A673 (cell line): Measurements from ENCODE around the gene PRKCQ. TPM values are rescaled to one million over a fixed set of nuclear protein-coding genes. Genes with fewer than 3 reads are reported as not detected.
"Not testable (repeated sequence)": the region's sequence is repeated elsewhere in the genome, so short reads cannot be mapped to it uniquely, and the experiment has no call there.

Source experiments
- BruUV-seq: library from RNA; stranded (reverse); fragments of 400-500 nt; replicated peaks from 2 replicates; lab custom pipeline; 2021; lab: Mats Ljungman, UMichigan
- CTCF ChIA-PET: fragments of 300-600 bp; sonication (Branson Sonifier 250); formaldehyde crosslinking; loops from one replicate; lab custom pipeline; 2022; ENCODE audit warnings: antibody characterized with exemption; lab: Charles Lee
- POLR2A ChIA-PET: fragments of 300-600 bp; sonication (Branson Sonifier 250); formaldehyde crosslinking; loops from one replicate; lab custom pipeline; 2022; ENCODE audit warnings: antibody characterized with exemption; ENCODE audit not compliant: low non-redundant PET; lab: Charles Lee
- DNase-seq: peaks from one replicate; pipeline ENCODE4 v3.0.0-alpha.2; 2015; ENCODE audit warnings: low spot score
- H3K27ac ChIP-seq: fragments of 200-600 bp; sonication (generic); 2 replicates; pipeline ENCODE4 v1.5.1; 2016; ENCODE audit warnings: mixed run types, low read depth, mild to moderate bottlenecking, mixed read lengths, antibody characterized with exemption, low read length; ENCODE audit not compliant: poor library complexity, severe bottlenecking
- H3K27me3 ChIP-seq: fragments of 200-600 bp; sonication (generic); replicated peaks from 2 replicates; pipeline ENCODE4 v1.6.1; 2017; ENCODE audit warnings: mixed run types, low read depth, mild to moderate bottlenecking, mixed read lengths, antibody characterized with exemption, low read length; ENCODE audit not compliant: insufficient read depth, poor library complexity
- H3K36me3 ChIP-seq: fragments of 200-600 bp; sonication (generic); 2 replicates; pipeline ENCODE4 v1.6.1; 2016; ENCODE audit warnings: mixed run types, mild to moderate bottlenecking, mixed read lengths, antibody characterized with exemption, low read length; ENCODE audit not compliant: insufficient read depth, poor library complexity, severe bottlenecking
- H3K4me1 ChIP-seq: fragments of 200-600 bp; sonication (generic); 2 replicates; pipeline ENCODE4 v1.6.1; 2017; ENCODE audit warnings: mixed run types, mild to moderate bottlenecking, mixed read lengths, antibody characterized with exemption, low read length; ENCODE audit not compliant: insufficient read depth, poor library complexity, severe bottlenecking
- H3K4me3 ChIP-seq: fragments of 200-600 bp; sonication (generic); 2 replicates; pipeline ENCODE4 v1.5.1; 2016; ENCODE audit warnings: low read depth, mixed run types, mild to moderate bottlenecking, mixed read lengths, low read length; ENCODE audit not compliant: poor library complexity, severe bottlenecking
- H3K9me3 ChIP-seq: fragments of 200-600 bp; sonication (generic); 2 replicates; pipeline ENCODE4 v1.6.1; 2016; ENCODE audit warnings: mixed run types, low read depth, mild to moderate bottlenecking, mixed read lengths, antibody characterized with exemption, low read length; ENCODE audit not compliant: poor library complexity, severe bottlenecking
- EZH2 ChIP-seq: fragments of 200-600 bp; sonication (generic); IDR thresholded peaks from 2 replicates; pipeline ENCODE4 v1.6.1; 2017; ENCODE audit warnings: borderline replicate concordance, low read depth, mild to moderate bottlenecking, mixed read lengths, antibody characterized with exemption, low read length; ENCODE audit not compliant: poor library complexity, severe bottlenecking
- intact Hi-C: fragments of 100-400 bp; cut with micrococcal nuclease; formaldehyde crosslinking; loops from one replicate; pipeline ENCODE4 v1.10.0; 2022; ENCODE audit not compliant: unreplicated experiment
- total RNA-seq: library from RNA; stranded (reverse); gene quantifications from 2 replicates; pipeline ENCODE4 v1.2.3, GENCODE V29; 2021
- TF ChIP-seq, protein P1 (sequence below): fragments of 300-800, 200-600 bp; sonication (generic); conservative IDR thresholded peaks from 2 replicates; pipeline ENCODE4 v1.5.1; 2017; ENCODE audit warnings: low read depth, mild to moderate bottlenecking, antibody characterized with exemption, low read length, moderate library complexity, mixed read lengths

Gene PRKCQ
- total RNA-seq, 1 experiment from 2014 or later, result not detected

- no peak overlapping the region for H3K27ac ChIP-seq
- peaks cover 46% of the 10 kb centered on the region for H3K27me3 ChIP-seq
- TF ChIP-seq, protein P1, sequence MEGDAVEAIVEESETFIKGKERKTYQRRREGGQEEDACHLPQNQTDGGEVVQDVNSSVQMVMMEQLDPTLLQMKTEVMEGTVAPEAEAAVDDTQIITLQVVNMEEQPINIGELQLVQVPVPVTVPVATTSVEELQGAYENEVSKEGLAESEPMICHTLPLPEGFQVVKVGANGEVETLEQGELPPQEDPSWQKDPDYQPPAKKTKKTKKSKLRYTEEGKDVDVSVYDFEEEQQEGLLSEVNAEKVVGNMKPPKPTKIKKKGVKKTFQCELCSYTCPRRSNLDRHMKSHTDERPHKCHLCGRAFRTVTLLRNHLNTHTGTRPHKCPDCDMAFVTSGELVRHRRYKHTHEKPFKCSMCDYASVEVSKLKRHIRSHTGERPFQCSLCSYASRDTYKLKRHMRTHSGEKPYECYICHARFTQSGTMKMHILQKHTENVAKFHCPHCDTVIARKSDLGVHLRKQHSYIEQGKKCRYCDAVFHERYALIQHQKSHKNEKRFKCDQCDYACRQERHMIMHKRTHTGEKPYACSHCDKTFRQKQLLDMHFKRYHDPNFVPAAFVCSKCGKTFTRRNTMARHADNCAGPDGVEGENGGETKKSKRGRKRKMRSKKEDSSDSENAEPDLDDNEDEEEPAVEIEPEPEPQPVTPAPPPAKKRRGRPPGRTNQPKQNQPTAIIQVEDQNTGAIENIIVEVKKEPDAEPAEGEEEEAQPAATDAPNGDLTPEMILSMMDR, result peak; percentile 80
- no peak for TF ChIP-seq EZH2
- peak; percentile 44 for DNase-seq
- CTCF ChIA-PET, result interaction anchor here (0.7 kb wide), 1 partner anchor 146 kb away, joined by 7 read pairs; no protein-coding TSS in a partner anchor
- POLR2A ChIA-PET, result no interaction called here
- no peaks in the 10 kb centered on the region for H3K36me3 ChIP-seq
- no peaks in the 10 kb centered on the region for H3K9me3 ChIP-seq
- intact Hi-C loops, result loop anchor here (2.0 kb wide), 1 partner anchor 221 kb away; no protein-coding TSS in a partner anchor
- no TSS peak for BruUV-seq
- H3K4me1 ChIP-seq, result no peaks in the 10 kb centered on the region
- no peak overlapping the region for H3K4me3 ChIP-seq
These were observed 134.3 kb downstream of the PRKCQ start for GRCh38 chr10:6445671-6446316.

DNA sequence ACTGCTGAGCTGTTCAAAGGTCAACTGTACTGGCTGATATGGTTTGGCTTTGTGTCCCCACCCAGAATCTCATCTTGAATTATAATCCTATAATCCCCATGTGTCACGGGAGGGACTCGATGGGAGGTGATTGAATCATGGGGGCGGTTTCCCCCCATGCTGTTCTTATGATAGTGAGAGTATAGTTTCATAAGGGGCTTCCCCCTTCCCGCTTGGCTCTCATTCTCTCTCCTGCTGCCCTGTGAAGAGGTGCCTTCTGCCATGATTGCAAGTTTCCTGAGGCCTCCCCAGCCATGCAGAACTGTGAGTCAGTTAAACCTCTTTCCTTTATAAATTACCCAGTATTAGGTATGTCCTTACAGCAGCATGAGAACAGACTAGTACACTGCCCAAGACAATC, 140.2 kb downstream of the PRKCQ start:
- H3K27me3 ChIP-seq, result peaks cover 78% of the 10 kb centered on the region
- H3K27ac ChIP-seq, H3K9me3 ChIP-seq, DNase-seq, BruUV-seq, CTCF ChIA-PET, H3K4me1 ChIP-seq, H3K4me3 ChIP-seq, intact Hi-C loops, H3K36me3 ChIP-seq, POLR2A ChIA-PET: not testable (repeated sequence)

DNA sequence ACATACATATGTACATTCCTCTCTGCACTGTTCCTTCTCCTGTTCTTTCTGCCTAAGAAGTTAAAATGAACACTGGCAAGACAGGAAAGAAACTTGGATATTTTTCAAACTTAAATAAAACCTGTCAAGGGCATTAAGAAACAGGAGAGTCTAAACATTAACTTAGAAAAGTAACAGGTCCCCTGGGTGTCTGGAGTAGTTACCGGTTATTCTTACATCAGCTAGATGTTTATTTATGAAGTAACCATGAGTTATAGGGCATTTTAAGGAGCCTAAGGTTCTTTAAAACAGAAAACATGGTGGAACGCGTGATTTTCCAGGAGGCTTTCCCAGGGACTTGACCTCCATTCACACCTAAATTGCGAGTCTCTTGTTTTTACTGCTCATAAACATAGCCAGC, 148.2 kb downstream of the PRKCQ start:
- DNase-seq, result no peak
- H3K36me3 ChIP-seq, result no peaks in the 10 kb centered on the region
- H3K27ac ChIP-seq, result no peak overlapping the region
- CTCF ChIA-PET, result no interaction called here
- POLR2A ChIA-PET, result no interaction called here
- intact Hi-C loops, result loop anchor here (5.0 kb wide), 1 partner anchor 225 kb away; no protein-coding TSS in a partner anchor
- H3K27me3 ChIP-seq, result peaks cover 98% of the 10 kb centered on the region
- no peaks in the 10 kb centered on the region for H3K4me1 ChIP-seq
- H3K4me3 ChIP-seq, result no peak overlapping the region
- no TSS peak for BruUV-seq
- H3K9me3 ChIP-seq, result no peaks in the 10 kb centered on the region
- TF ChIP-seq EZH2, result no peak
- TF ChIP-seq, protein P1, result no peak

DNA sequence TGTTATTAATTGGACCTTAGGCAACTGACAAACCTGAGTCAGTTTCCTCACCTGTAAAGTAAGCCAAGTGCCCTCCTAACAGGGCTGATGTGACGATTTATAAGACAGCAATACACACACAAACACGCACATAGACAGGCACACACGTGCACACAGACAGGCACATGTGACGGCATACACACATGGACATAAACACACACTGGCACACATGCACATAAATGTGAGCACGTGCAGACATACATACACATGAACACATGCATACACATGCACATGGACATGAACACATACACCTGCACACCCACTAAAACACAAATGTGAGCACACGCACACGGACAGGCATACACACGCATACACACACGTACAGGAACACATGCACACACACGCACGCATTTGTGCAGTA, 148.9 kb downstream of the PRKCQ start:
- Histone ChIP-seq H3K9me3 (no peaks in the 10 kb centered on the region), H3K4me1 (no peaks in the 10 kb centered on the region), H3K4me3 (no peak overlapping the region), H3K36me3 (no peaks in the 10 kb centered on the region), H3K27ac (no peak overlapping the region), H3K27me3 (peaks cover 93% of the 10 kb centered on the region)
- ChIA-PET POLR2A (no interaction called here), CTCF (no interaction called here)
- intact Hi-C loops, result loop anchor here (5.0 kb wide), 1 partner anchor 226 kb away; no protein-coding TSS in a partner anchor
- no peak for DNase-seq
- no peak for TF ChIP-seq EZH2
- TF ChIP-seq, protein P1, result no peak
- BruUV-seq, result no TSS peak
